ENCODE measurements around the gene COL4A2. TPM values are rescaled to one million over a fixed set of nuclear protein-coding genes. Genes with fewer than 3 reads are reported as not detected.

Gene COL4A2
- total RNA-seq, 1 donor from 2014 or later = 1,736 TPM

DNA sequence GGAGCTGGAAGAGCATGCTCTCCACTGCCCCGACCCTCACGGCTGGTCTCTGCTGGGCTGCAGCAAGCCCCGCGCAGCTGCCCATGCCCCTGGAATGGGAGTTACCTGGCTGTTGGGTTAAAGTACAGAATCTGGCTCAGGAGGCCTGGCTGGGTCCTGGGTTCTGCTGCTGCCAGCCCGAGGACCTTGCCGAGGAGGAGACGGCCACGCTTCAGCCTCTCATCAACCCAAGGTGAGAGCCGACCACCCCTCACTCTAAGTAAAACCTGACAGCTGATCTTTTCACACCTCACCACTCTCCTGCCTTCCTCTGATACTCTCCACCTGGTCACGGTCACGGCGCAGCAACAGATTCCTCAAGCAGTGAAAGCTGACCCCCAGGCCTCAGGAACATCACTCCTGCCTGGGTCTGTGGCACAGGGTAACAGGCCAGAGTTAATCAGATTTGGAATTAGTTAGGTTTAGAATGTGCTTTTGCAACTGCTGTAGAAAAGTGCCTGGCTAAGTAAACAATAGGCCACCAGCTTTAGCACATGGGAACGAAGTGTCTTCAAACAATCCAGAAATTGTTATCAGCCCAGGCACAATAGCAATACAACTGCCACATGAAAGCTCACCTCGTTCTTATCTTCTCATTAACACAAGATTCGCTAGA lies 233.9 kb downstream of the COL4A2 start:
- DNase-seq (ENCODE audit: low read depth) = no peak
- Histone ChIP-seq H3K4me3 (ENCODE audit: low read depth, low read length) (no peak overlapping the region), H3K36me3 (ENCODE audit: control insufficient read depth, insufficient read depth, low read length) (no peaks in the 10 kb centered on the region), H3K27me3 (ENCODE audit: control insufficient read depth, insufficient read depth, low read length) (no peaks in the 10 kb centered on the region)
- TF ChIP-seq, protein P1, sequence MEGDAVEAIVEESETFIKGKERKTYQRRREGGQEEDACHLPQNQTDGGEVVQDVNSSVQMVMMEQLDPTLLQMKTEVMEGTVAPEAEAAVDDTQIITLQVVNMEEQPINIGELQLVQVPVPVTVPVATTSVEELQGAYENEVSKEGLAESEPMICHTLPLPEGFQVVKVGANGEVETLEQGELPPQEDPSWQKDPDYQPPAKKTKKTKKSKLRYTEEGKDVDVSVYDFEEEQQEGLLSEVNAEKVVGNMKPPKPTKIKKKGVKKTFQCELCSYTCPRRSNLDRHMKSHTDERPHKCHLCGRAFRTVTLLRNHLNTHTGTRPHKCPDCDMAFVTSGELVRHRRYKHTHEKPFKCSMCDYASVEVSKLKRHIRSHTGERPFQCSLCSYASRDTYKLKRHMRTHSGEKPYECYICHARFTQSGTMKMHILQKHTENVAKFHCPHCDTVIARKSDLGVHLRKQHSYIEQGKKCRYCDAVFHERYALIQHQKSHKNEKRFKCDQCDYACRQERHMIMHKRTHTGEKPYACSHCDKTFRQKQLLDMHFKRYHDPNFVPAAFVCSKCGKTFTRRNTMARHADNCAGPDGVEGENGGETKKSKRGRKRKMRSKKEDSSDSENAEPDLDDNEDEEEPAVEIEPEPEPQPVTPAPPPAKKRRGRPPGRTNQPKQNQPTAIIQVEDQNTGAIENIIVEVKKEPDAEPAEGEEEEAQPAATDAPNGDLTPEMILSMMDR (IDR thresholded peaks at IDR 0.05; ENCODE audit: insufficient read depth, low read length, poor library complexity, severe bottlenecking) = no peak

DNA sequence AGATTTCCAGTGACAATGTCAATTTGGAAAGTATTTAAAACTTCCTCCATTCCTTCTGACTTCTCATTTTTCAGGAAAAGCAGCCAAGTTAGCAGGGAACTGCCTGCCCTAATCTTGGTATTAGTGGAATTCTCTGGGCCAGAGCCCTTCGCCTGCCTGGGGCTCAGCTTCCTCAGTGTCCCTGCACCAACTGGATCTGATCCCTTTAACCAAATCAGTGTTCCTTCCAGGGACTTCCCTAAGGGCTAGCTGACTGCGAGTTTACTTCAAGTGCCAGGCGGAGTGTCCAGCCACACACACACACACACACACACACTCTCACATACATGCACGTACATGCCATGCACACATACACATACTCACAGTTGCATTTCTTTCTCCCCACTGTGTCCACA lies 234.4 kb downstream of the COL4A2 start:
- H3K36me3 ChIP-seq (ENCODE audit: control insufficient read depth, insufficient read depth, low read length) = no peaks in the 10 kb centered on the region
- TF ChIP-seq, protein P1 (IDR thresholded peaks at IDR 0.05; ENCODE audit: insufficient read depth, low read length, poor library complexity, severe bottlenecking) = no peak
- no peak for DNase-seq (ENCODE audit: low read depth)
- H3K4me3 ChIP-seq (ENCODE audit: low read depth, low read length) = no peak overlapping the region
- H3K27me3 ChIP-seq (ENCODE audit: control insufficient read depth, insufficient read depth, low read length) = no peaks in the 10 kb centered on the region

DNA sequence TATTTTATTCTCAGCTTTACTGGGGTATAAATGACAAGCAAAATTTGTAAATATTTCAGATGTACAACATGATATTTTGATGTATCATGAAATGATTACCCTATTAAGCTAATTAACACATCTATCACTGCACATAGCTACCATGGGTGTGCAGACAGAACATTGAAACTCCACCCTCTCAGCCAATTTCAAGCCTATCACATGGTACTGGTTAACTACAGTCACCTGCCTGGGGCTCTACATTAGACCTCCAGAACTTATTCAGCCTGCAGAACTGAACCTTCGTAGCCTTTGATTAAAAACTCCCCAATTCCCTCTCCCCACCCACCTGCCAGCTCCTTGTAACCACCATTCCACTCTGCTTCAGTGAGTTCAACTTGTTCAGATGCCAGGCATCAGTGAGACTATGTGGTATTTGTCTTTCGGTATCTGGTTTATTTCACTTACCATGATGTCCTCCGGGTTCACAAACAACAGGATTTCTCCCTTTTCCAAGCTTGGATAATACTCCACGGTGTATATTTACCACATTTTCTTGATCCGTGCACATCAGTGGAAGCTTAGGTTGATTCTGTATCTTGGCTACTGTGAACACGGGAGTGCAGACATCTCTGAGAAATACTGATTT lies 235.2 kb downstream of the COL4A2 start:
- TF ChIP-seq, protein P1 (IDR thresholded peaks at IDR 0.05; ENCODE audit: insufficient read depth, low read length, poor library complexity, severe bottlenecking) = no peak
- DNase-seq (ENCODE audit: low read depth) = no peak
- Histone ChIP-seq H3K27me3 (ENCODE audit: control insufficient read depth, insufficient read depth, low read length) (no peaks in the 10 kb centered on the region), H3K4me3 (ENCODE audit: low read depth, low read length) (no peak overlapping the region), H3K36me3 (ENCODE audit: control insufficient read depth, insufficient read depth, low read length) (no peaks in the 10 kb centered on the region)

DNA sequence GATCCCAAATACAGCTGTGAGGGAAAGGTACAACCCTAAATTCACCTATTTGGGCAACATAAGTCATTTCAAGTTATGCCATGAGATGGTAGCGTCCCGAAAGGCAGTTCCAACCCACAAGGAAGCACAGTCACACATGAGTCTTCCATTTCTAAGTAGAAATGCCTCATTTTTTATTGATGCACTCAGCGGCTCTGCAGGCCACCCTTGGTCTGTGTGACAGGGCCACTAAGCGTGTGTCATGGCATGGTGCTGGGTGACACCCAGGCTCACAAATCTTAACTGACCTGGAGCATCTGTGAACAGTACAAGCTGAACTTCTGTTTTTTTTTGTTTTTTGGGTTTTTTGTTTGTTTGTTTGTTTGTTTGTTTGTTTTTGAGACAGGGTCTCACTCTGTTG lies 239.3 kb downstream of the COL4A2 start:
- no peak for DNase-seq (ENCODE audit: low read depth)
- Histone ChIP-seq H3K36me3 (ENCODE audit: control insufficient read depth, insufficient read depth, low read length) (no peaks in the 10 kb centered on the region), H3K4me3 (ENCODE audit: low read depth, low read length) (no peak overlapping the region), H3K27me3 (ENCODE audit: control insufficient read depth, insufficient read depth, low read length) (no peaks in the 10 kb centered on the region)
- TF ChIP-seq, protein P1 (IDR thresholded peaks at IDR 0.05; ENCODE audit: insufficient read depth, low read length, poor library complexity, severe bottlenecking) = no peak

DNA sequence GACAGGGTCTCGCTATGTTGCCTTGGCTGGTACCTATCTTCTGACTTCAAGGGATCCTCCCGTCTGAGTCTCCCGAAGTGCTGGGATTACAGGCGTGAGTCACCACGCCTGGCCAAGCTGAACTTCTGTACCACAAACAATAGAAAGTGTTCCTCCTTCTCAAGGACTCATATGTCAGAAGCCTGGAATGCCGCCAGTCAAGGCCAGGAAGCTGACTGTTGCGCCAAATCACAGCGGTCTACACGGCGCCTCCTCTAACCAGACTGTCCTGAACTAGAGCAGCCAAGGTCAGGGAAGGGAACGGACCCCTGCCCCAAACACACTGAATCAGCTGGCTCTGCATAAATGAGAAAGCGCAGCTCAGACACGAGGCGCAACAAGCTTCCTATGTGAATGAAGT lies 239.8 kb downstream of the COL4A2 start:
- H3K36me3 ChIP-seq (ENCODE audit: control insufficient read depth, insufficient read depth, low read length) = no peaks in the 10 kb centered on the region
- no peak overlapping the region for H3K4me3 ChIP-seq (ENCODE audit: low read depth, low read length)
- TF ChIP-seq, protein P1 (IDR thresholded peaks at IDR 0.05; ENCODE audit: insufficient read depth, low read length, poor library complexity, severe bottlenecking) = no peak
- DNase-seq (ENCODE audit: low read depth) = peak; percentile 69
- no peaks in the 10 kb centered on the region for H3K27me3 ChIP-seq (ENCODE audit: control insufficient read depth, insufficient read depth, low read length)
